Ovary (tissue), 9 donors: Measurements from ENCODE around the gene RHBDF1. TPM values are rescaled to one million over a fixed set of nuclear protein-coding genes. Genes with fewer than 3 reads are reported as not detected.

Experiments used
- DNase-seq, 5 donors: peaks; one replicate each; pipeline ENCODE4 v3.0.0-alpha.2; 2019 to 2020
- H3K27ac ChIP-seq, 2 donors: fragments of 200-600 bp; one replicate each; pipeline versions ENCODE4 v1.5.1 to v1.8.0; 2019 to 2022
- H3K27me3 ChIP-seq: fragments of 200-600 bp; one replicate; pipeline ENCODE4 v1.8.0; 2022
- H3K36me3 ChIP-seq: fragments of 200-600 bp; sonication (generic); one replicate; pipeline ENCODE4 v1.5.1; 2019
- H3K4me1 ChIP-seq: one replicate; pipeline ENCODE4 v1.8.1; 2013; ENCODE audit warnings: mild to moderate bottlenecking, moderate library complexity; ENCODE audit not compliant: insufficient read depth
- H3K4me3 ChIP-seq: fragments of 200-600 bp; sonication (generic); one replicate; pipeline ENCODE4 v1.5.1; 2017
- H3K9me3 ChIP-seq, 2 donors: fragments of 200-600 bp in 1 of 2; sonication (generic) in 1 of 2; one replicate each; pipeline versions ENCODE4 v1.5.1 to v1.8.1; 2013 to 2019; ENCODE audit warnings: mild to moderate bottlenecking in 1 of 2, moderate library complexity in 1 of 2
- EP300 ChIP-seq: sonication (generic); formaldehyde crosslinking; IDR thresholded peaks from one replicate; pipeline ENCODE4 v1.6.1; 2017; ENCODE audit warnings: antibody characterized with exemption
- POLR2A ChIP-seq: fragments of 450-650 bp; IDR thresholded peaks from one replicate; pipeline ENCODE4 v1.6.1; 2017; ENCODE audit warnings: antibody characterized with exemption, mild to moderate bottlenecking, moderate library complexity
- WGBS, 3 donors: extraction: QIAGEN DNeasy Blood & Tissue Kit in 1 of 3; methylation state at CpG; one replicate each; pipeline versions ENCODE4 v1.1.5 to v1.1.7; 2013 to 2017; 5-methylcytosine and 5-hydroxymethylcytosine counted together
- intact Hi-C, 4 donors: fragments of 100-400 bp; cut with DNase I; formaldehyde crosslinking; loops; one replicate each; pipeline versions ENCODE4 v1.11.0 to v1.15.1; 2022 to 2023
- polyA plus RNA-seq, 2 donors: library from polyadenylated mRNA; stranded (reverse); fragments of 200-250 nt in 1 of 2; fragments of 350-450 nt in 1 of 2; fragmentation: Illumina TruSeq in 1 of 2; extraction: RNeasy Lipid Tissue Mini Kit (QIAGEN cat#74804) in 1 of 2; gene quantifications; one replicate each; pipeline ENCODE4 v1.2.3, GENCODE V29; 2013 to 2014
- total RNA-seq, 7 donors: library from RNA; depleted of rRNA in 2 of 7; stranded (reverse); fragments of >200 nt in 2 of 7; fragmentation: NEBNext Ultra II Directional in 3 of 7; extraction: Animal tissue kit (Norgen Biotek cat#: 25700) in 3 of 7; gene quantifications; one replicate each; pipeline versions ENCODE4 v1.1.0 to v1.2.4, GENCODE V29; 2016 to 2023
- TF ChIP-seq, protein P1 (sequence below), 3 donors: fragments of 450-650 bp in 2 of 3; fragments of 200-600 bp in 1 of 3; IDR thresholded peaks; one replicate each; pipeline versions ENCODE4 v1.5.1 to v1.8.0; 2016 to 2022; ENCODE audit warnings: antibody characterized with exemption in 3 of 3, mild to moderate bottlenecking in 1 of 3
- donor health status: DM: no; HTN: no; CAD: no; lungs with moderate emphysema.
- donor health status: DM: no; HTN: no; CAD: no.
- donor health status: Bipolar disorder and iron deficiency.
- donor health status: DM: yes; HTN: yes; CAD: no.
- donor health status: DM: no; HTN: no; CAD: no.
- donor health status: DM: yes; HTN: yes; CAD: no.

Gene RHBDF1
- total and polyA plus RNA-seq, 9 donors: 10.9 to 76.0 (median 49.2) TPM

DNA sequence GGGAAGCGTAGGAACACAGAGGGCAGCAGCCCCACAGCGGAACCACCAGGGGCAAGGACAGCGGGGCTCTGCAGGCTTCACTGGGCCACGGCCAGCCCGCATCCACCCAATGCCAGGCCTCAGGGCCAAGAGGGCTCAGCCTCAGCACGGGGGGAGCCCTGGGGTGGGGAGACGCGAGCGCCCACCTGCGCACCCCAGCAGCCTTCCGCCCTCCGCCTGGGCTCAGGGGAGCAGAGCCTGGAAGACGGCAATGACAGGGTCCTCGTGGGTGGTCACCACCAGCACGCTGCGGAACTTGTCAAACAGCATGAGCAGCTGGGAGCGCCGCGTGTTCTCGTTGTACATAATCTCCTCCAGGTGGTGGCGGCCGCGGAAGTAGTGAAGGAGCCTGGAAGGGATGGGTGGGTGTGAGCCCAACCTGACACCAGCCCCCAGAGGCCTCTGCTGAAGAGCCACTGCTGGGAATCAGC lies 14.1 kb upstream of the RHBDF1 start:
- WGBS, 3 donors: 70 to 75% (median 71%) methylated on average over 20 to 23 of the region's 23 CpGs
- Histone ChIP-seq H3K4me1 (peaks cover 16% of the 10 kb centered on the region), H3K27ac (no peak overlapping the region), H3K36me3 (no peaks in the 10 kb centered on the region), H3K4me3 (no peak overlapping the region), H3K9me3 (no peaks in the 10 kb centered on the region), H3K27me3 (no peaks in the 10 kb centered on the region)
- peak in 1 of 5 donors; percentile 25 for DNase-seq
- TF ChIP-seq EP300 (no peak), POLR2A (no peak)
- TF ChIP-seq, protein P1, sequence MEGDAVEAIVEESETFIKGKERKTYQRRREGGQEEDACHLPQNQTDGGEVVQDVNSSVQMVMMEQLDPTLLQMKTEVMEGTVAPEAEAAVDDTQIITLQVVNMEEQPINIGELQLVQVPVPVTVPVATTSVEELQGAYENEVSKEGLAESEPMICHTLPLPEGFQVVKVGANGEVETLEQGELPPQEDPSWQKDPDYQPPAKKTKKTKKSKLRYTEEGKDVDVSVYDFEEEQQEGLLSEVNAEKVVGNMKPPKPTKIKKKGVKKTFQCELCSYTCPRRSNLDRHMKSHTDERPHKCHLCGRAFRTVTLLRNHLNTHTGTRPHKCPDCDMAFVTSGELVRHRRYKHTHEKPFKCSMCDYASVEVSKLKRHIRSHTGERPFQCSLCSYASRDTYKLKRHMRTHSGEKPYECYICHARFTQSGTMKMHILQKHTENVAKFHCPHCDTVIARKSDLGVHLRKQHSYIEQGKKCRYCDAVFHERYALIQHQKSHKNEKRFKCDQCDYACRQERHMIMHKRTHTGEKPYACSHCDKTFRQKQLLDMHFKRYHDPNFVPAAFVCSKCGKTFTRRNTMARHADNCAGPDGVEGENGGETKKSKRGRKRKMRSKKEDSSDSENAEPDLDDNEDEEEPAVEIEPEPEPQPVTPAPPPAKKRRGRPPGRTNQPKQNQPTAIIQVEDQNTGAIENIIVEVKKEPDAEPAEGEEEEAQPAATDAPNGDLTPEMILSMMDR (IDR thresholded peaks at IDR 0.05): no peak
- intact Hi-C loops: no loop called here

DNA sequence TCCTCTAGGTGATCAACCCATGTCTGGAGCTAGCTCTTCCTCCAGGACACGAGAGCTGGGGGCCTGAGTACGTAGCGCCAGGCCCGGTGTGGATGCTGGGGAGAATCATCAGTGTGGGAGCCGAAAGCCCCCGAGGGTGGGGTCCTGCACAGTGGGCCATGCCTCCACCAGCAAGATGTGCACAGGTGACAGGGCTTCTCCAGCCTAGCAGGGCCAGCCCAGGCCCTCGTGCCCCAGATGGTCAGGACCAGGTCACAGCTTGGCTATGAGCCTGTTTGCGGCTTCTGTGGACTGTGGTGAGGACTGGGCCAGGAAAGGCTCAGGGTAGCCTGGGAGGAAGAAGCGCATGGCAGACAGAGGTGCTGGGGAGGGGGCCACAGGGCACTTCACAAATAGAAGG lies 13.4 kb upstream of the RHBDF1 start:
- Histone ChIP-seq H3K9me3 (no peaks in the 10 kb centered on the region), H3K27ac (peak overlapping the region in 1 of 2 donors; percentile 57), H3K27me3 (no peaks in the 10 kb centered on the region), H3K4me3 (no peak overlapping the region), H3K4me1 (peaks cover 16% of the 10 kb centered on the region), H3K36me3 (no peaks in the 10 kb centered on the region)
- DNase-seq: no peak
- intact Hi-C loops: no loop called here
- 72 to 80% (median 79%) methylated on average over 9 of the region's 9 CpGs for WGBS, 3 donors
- no peak for TF ChIP-seq POLR2A
- no peak for TF ChIP-seq EP300
- TF ChIP-seq, protein P1 (IDR thresholded peaks at IDR 0.05): no peak

DNA sequence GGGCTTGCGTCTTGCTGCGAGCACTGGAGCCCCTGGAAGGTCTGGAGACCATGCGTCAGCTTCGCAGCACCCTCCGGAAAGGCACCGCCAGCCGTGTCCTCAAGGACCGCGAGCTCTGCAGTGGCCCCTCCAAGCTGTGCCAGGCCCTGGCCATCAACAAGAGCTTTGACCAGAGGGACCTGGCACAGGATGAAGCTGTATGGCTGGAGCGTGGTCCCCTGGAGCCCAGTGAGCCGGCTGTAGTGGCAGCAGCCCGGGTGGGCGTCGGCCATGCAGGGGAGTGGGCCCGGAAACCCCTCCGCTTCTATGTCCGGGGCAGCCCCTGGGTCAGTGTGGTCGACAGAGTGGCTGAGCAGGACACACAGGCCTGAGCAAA lies 13.0 kb upstream of the RHBDF1 start:
- H3K36me3 ChIP-seq: no peaks in the 10 kb centered on the region
- peak in 1 of 5 donors; percentile 39 for DNase-seq
- WGBS, 3 donors: 69 to 80% (median 77%) methylated on average over 18 of the region's 18 CpGs

DNA sequence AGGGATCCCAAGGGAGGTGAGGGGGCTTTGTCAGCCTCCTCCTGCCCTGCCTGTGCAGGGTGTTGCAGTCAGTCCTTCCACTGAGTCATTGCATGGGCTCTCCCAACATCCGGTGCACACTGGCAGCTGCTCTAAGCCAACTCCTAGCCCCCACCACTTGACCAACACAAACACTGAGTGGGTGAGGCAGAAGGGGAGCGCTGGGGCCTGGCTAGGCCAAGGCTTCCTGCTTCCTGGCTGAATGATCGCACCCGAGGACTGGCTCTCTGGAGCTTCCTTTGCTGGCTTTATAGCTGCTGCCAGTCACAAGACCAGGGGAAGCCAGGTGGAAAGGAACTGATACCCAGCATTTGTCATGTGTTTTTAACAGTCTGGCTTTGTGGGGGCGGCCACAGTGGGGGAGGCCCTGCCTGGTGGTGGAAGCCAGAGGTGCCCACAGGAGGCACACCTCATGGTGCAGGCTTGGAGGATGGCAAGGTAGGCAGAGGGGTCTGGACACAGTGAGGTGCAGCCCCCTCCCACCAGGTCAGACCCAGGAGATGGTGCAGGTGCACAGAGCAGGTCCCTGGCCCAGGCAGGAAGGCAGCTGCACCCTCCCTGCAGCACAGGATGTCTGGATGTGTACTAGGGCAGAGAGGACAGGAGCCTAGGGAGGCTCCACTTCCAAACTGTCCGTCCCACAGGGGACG lies 12.4 kb upstream of the RHBDF1 start:
- Histone ChIP-seq H3K27ac (peak overlapping the region in 1 of 2 donors; percentile 57), H3K36me3 (no peaks in the 10 kb centered on the region), H3K4me1 (peaks cover 17% of the 10 kb centered on the region), H3K27me3 (no peaks in the 10 kb centered on the region), H3K4me3 (no peak overlapping the region), H3K9me3 (no peaks in the 10 kb centered on the region)
- intact Hi-C loops: no loop called here
- peak; percentile 61 to 73 (median 68) for DNase-seq
- 24 to 30% (median 29%) methylated on average over 6 to 7 of the region's 7 CpGs for WGBS, 3 donors
- TF ChIP-seq POLR2A: no peak
- no peak for TF ChIP-seq EP300
- TF ChIP-seq, protein P1 (IDR thresholded peaks at IDR 0.05): no peak

More for the DNA sequence above, 13.0 kb upstream of the RHBDF1 start:
- Histone ChIP-seq H3K27me3 (no peaks in the 10 kb centered on the region), H3K4me1 (peaks cover 16% of the 10 kb centered on the region), H3K9me3 (no peaks in the 10 kb centered on the region), H3K4me3 (no peak overlapping the region), H3K27ac (peak overlapping the region in 1 of 2 donors; percentile 57)
- TF ChIP-seq, protein P1 (IDR thresholded peaks at IDR 0.05): no peak
- TF ChIP-seq POLR2A: no peak
- TF ChIP-seq EP300: no peak
- intact Hi-C loops: no loop called here
